ENCODE measurements around the gene NHSL1.

The NHSL1 gene

GRCh38 chr6:138424004-138424904 is 75.0 kb downstream of the NHSL1 start:
- DNase-seq: no peak

GRCh38 chr6:138422861-138423260 is 76.4 kb downstream of the NHSL1 start:
- no peak for DNase-seq

GRCh38 chr6:138421608-138422007 is 77.7 kb downstream of the NHSL1 start:
- DNase-seq: no peak

- no peak for DNase-seq
Measured at GRCh38 chr6:138421089-138421488, 78.2 kb downstream of the NHSL1 start.

GRCh38 chr6:138420356-138420755 is 78.9 kb downstream of the NHSL1 start:
- no peak for DNase-seq

- no peak for DNase-seq
Measured at GRCh38 chr6:138419766-138420165, 79.5 kb downstream of the NHSL1 start.

- no peak for DNase-seq
Measured at GRCh38 chr6:138418118-138418742, 81.1 kb downstream of the NHSL1 start.

GRCh38 chr6:138417493-138418117 is 81.7 kb downstream of the NHSL1 start:
- no peak for DNase-seq

GRCh38 chr6:138416206-138416605 is 83.1 kb downstream of the NHSL1 start:
- DNase-seq: no peak

- DNase-seq: no peak
Measured at GRCh38 chr6:138415125-138415524, 84.2 kb downstream of the NHSL1 start.

GRCh38 chr6:138410972-138411880 is 88.1 kb downstream of the NHSL1 start:
- DNase-seq: peak; percentile 38

GRCh38 chr6:138410048-138410735 is 89.1 kb downstream of the NHSL1 start:
- DNase-seq: no peak

- DNase-seq: no peak
Measured at GRCh38 chr6:138406443-138406842, 92.9 kb downstream of the NHSL1 start.

- DNase-seq: no peak
Measured at GRCh38 chr6:138405816-138406413, 93.4 kb downstream of the NHSL1 start.

GRCh38 chr6:138404666-138405337 is 94.5 kb downstream of the NHSL1 start:
- DNase-seq: no peak

- DNase-seq: peak; percentile 78
Measured at GRCh38 chr6:138403801-138404665, 95.3 kb downstream of the NHSL1 start, which contains the start of gene HEBP2. Gene HEBP2, plus strand, starts transcription at chr6:138404223. Its CDS starts 273 bp downstream, at chr6:138404496.

- peak; percentile 25 for DNase-seq
Measured at GRCh38 chr6:138403324-138403800, 95.9 kb downstream of the NHSL1 start.

GRCh38 chr6:138402838-138403187 is 96.5 kb downstream of the NHSL1 start:
- no peak for DNase-seq

All from fibroblast of skin of scalp (primary cell).